GM19043 (cell line): ENCODE measurements around the gene PEX5.
"Not testable (repeated sequence)": the region's sequence is repeated elsewhere in the genome, so short reads cannot be mapped to it uniquely, and the experiment has no call there.

Experiments
- ATAC-seq: cut with Tn5 transposase; IDR thresholded peaks from one replicate; pipeline ENCODE4 v1.9.1; 2021; ENCODE audit warnings: low read depth; ENCODE audit not compliant: unreplicated experiment

Gene PEX5

GRCh38 chr12:7158781-7159609, 30.5 kb upstream of the PEX5 start:
- ATAC-seq: no peak

- ATAC-seq: no peak
These were observed 29.3 kb upstream of the PEX5 start for GRCh38 chr12:7160183-7160582.

- ATAC-seq: no peak
These were observed 28.2 kb upstream of the PEX5 start for GRCh38 chr12:7161327-7161726.

GRCh38 chr12:7161811-7162210, 27.7 kb upstream of the PEX5 start:
- no peak for ATAC-seq

- no peak for ATAC-seq
These were observed 26.8 kb upstream of the PEX5 start for GRCh38 chr12:7162691-7163114.

- no peak for ATAC-seq
These were observed 19.5 kb upstream of the PEX5 start for GRCh38 chr12:7169951-7170350.

GRCh38 chr12:7171854-7172253, 17.6 kb upstream of the PEX5 start:
- ATAC-seq: no peak

GRCh38 chr12:7175493-7175892, 14.0 kb upstream of the PEX5 start:
- ATAC-seq: no peak

GRCh38 chr12:7176595-7176994, 12.9 kb upstream of the PEX5 start:
- ATAC-seq: no peak

- no peak for ATAC-seq
These were observed 11.0 kb upstream of the PEX5 start for GRCh38 chr12:7178481-7178880.

GRCh38 chr12:7180685-7181084, 8.8 kb upstream of the PEX5 start:
- no peak for ATAC-seq

GRCh38 chr12:7186058-7186457, 3.4 kb upstream of the PEX5 start:
- ATAC-seq: not testable (repeated sequence)

GRCh38 chr12:7188562-7189397, 706 bp upstream of the PEX5 start:
- peak; percentile 19 for ATAC-seq

- ATAC-seq: no peak
These were observed 976 bp downstream of the PEX5 start for GRCh38 chr12:7190268-7191055.

- ATAC-seq: no peak
These were observed 4.2 kb downstream of the PEX5 start for GRCh38 chr12:7193674-7194073.

- ATAC-seq: no peak
These were observed 8.4 kb downstream of the PEX5 start for GRCh38 chr12:7197841-7198240.

GRCh38 chr12:7203109-7203508, 13.6 kb downstream of the PEX5 start:
- ATAC-seq: no peak

- ATAC-seq: no peak
These were observed 15.6 kb downstream of the PEX5 start for GRCh38 chr12:7205091-7205490.

GRCh38 chr12:7206691-7207090, 17.2 kb downstream of the PEX5 start:
- no peak for ATAC-seq

GRCh38 chr12:7207866-7208625, 18.6 kb downstream of the PEX5 start:
- ATAC-seq: no peak
